ENCODE measurements around the gene CARS2. TPM values are rescaled to one million over a fixed set of nuclear protein-coding genes. Genes with fewer than 3 reads are reported as not detected.
"Not testable (repeated sequence)": the region's sequence is repeated elsewhere in the genome, so short reads cannot be mapped to it uniquely, and the experiment has no call there.

The CARS2 gene
- total RNA-seq, 2 experiments from 2014 or later: 52.1 to 55.8 TPM

GRCh38 chr13:110633776-110634175 lies 72.1 kb downstream of the CARS2 start:
- peaks cover 18% of the 10 kb centered on the region for H3K36me3 Mint-ChIP-seq (ENCODE audit: low read depth)
- POLR2A ChIA-PET: no interaction called here
- CTCF ChIA-PET: no interaction called here
- intact Hi-C loops (cut with DNase I, micrococcal nuclease): no loop called here
- peaks cover 19% of the 10 kb centered on the region for H3K4me1 Mint-ChIP-seq
- H3K27ac Mint-ChIP-seq: no peak overlapping the region
- no peaks in the 10 kb centered on the region for H3K27me3 Mint-ChIP-seq
- H3K9me3 Mint-ChIP-seq (ENCODE audit: low read depth): no peaks in the 10 kb centered on the region
- no peak overlapping the region for H3K4me3 Mint-ChIP-seq
- DNase-seq (no peak), ATAC-seq (no peak)

- H3K27me3 Mint-ChIP-seq; H3K4me3 Mint-ChIP-seq; CTCF ChIA-PET; DNase-seq; intact Hi-C loops (cut with DNase I, micrococcal nuclease); H3K9me3 Mint-ChIP-seq (ENCODE audit: low read depth); POLR2A ChIA-PET; ATAC-seq: not testable (repeated sequence)
- H3K36me3 Mint-ChIP-seq (ENCODE audit: low read depth): peaks cover 24% of the 10 kb centered on the region
- peak overlapping the region; percentile 47 for H3K27ac Mint-ChIP-seq
- peaks cover 24% of the 10 kb centered on the region for H3K4me1 Mint-ChIP-seq
Observed at GRCh38 chr13:110632255-110632654, 73.7 kb downstream of the CARS2 start.

- CTCF ChIA-PET: interaction anchor here (0.6 to 2.0 kb wide), 2 partner anchors 12 to 170 kb away, joined by 3 to 6 read pairs; no protein-coding TSS in a partner anchor
- ATAC-seq (no peak), DNase-seq (no peak)
- Mint-ChIP-seq H3K27ac (peak overlapping the region; percentile 15), H3K27me3 (no peaks in the 10 kb centered on the region), H3K4me1 (peaks cover 24% of the 10 kb centered on the region), H3K4me3 (no peak overlapping the region), H3K9me3 (ENCODE audit: low read depth) (no peaks in the 10 kb centered on the region), H3K36me3 (ENCODE audit: low read depth) (peaks cover 18% of the 10 kb centered on the region)
- intact Hi-C loops (cut with DNase I, micrococcal nuclease): no loop called here
- POLR2A ChIA-PET: no interaction called here
Observed at GRCh38 chr13:110630566-110631119, 75.3 kb downstream of the CARS2 start.

- ATAC-seq (peak; percentile 58), DNase-seq (peak; percentile 62)
- POLR2A ChIA-PET: no interaction called here
- CTCF ChIA-PET: interaction anchor here (2.0 kb wide), 1 partner anchor 11 kb away, joined by 6 read pairs; no protein-coding TSS in a partner anchor
- H3K4me3 Mint-ChIP-seq: no peak overlapping the region
- peak overlapping the region; percentile 47 for H3K27ac Mint-ChIP-seq
- intact Hi-C loops (cut with DNase I, micrococcal nuclease): no loop called here
- H3K9me3 Mint-ChIP-seq (ENCODE audit: low read depth): no peaks in the 10 kb centered on the region
- H3K4me1 Mint-ChIP-seq: peaks cover 24% of the 10 kb centered on the region
- H3K36me3 Mint-ChIP-seq (ENCODE audit: low read depth): peaks cover 18% of the 10 kb centered on the region
- no peaks in the 10 kb centered on the region for H3K27me3 Mint-ChIP-seq
Observed at GRCh38 chr13:110629735-110630134, 76.2 kb downstream of the CARS2 start.

- ATAC-seq (no peak), DNase-seq (no peak)
- intact Hi-C loops (cut with DNase I, micrococcal nuclease): no loop called here
- Mint-ChIP-seq H3K27ac (peak overlapping the region; percentile 47), H3K4me1 (peaks cover 24% of the 10 kb centered on the region), H3K4me3 (no peak overlapping the region), H3K27me3 (no peaks in the 10 kb centered on the region), H3K9me3 (ENCODE audit: low read depth) (no peaks in the 10 kb centered on the region), H3K36me3 (ENCODE audit: low read depth) (peaks cover 18% of the 10 kb centered on the region)
- ChIA-PET CTCF (interaction anchor here (2.0 kb wide), 1 partner anchor 11 kb away, joined by 6 read pairs; no protein-coding TSS in a partner anchor), POLR2A (no interaction called here)
Observed at GRCh38 chr13:110628952-110629701, 76.8 kb downstream of the CARS2 start.

- Mint-ChIP-seq H3K4me3 (no peak overlapping the region), H3K27me3 (no peaks in the 10 kb centered on the region), H3K9me3 (ENCODE audit: low read depth) (no peaks in the 10 kb centered on the region), H3K4me1 (peaks cover 24% of the 10 kb centered on the region), H3K36me3 (ENCODE audit: low read depth) (peaks cover 20% of the 10 kb centered on the region), H3K27ac (peak overlapping the region; percentile 47)
- intact Hi-C loops (cut with DNase I, micrococcal nuclease): no loop called here
- no peak for DNase-seq
- POLR2A ChIA-PET: no interaction called here
- CTCF ChIA-PET: interaction anchor here (2.0 kb wide), 1 partner anchor 10 kb away, joined by 6 read pairs; no protein-coding TSS in a partner anchor
- ATAC-seq: no peak
Observed at GRCh38 chr13:110628477-110628793, 77.5 kb downstream of the CARS2 start.

GRCh38 chr13:110627761-110628476 lies 78.0 kb downstream of the CARS2 start:
- POLR2A ChIA-PET: no interaction called here
- intact Hi-C loops (cut with DNase I, micrococcal nuclease): no loop called here
- CTCF ChIA-PET: no interaction called here
- Mint-ChIP-seq H3K4me1 (peaks cover 24% of the 10 kb centered on the region), H3K27ac (peak overlapping the region; percentile 47), H3K9me3 (ENCODE audit: low read depth) (no peaks in the 10 kb centered on the region), H3K4me3 (no peak overlapping the region), H3K27me3 (no peaks in the 10 kb centered on the region), H3K36me3 (ENCODE audit: low read depth) (peaks cover 25% of the 10 kb centered on the region)
- no peak for ATAC-seq
- no peak for DNase-seq

GRCh38 chr13:110627351-110627750 lies 78.6 kb downstream of the CARS2 start:
- H3K4me1 Mint-ChIP-seq: peaks cover 26% of the 10 kb centered on the region
- H3K36me3 Mint-ChIP-seq (ENCODE audit: low read depth): peaks cover 27% of the 10 kb centered on the region
- intact Hi-C loops (cut with DNase I, micrococcal nuclease): no loop called here
- no peak overlapping the region for H3K4me3 Mint-ChIP-seq
- POLR2A ChIA-PET: no interaction called here
- ATAC-seq: no peak
- no peaks in the 10 kb centered on the region for H3K9me3 Mint-ChIP-seq (ENCODE audit: low read depth)
- H3K27me3 Mint-ChIP-seq: no peaks in the 10 kb centered on the region
- no peak for DNase-seq
- H3K27ac Mint-ChIP-seq: no peak overlapping the region
- CTCF ChIA-PET: no interaction called here

GRCh38 chr13:110626521-110626920 lies 79.4 kb downstream of the CARS2 start:
- POLR2A ChIA-PET: interaction anchor here (0.7 kb wide), 1 partner anchor 596 kb away, joined by 3 read pairs; no protein-coding TSS in a partner anchor
- Mint-ChIP-seq H3K36me3 (ENCODE audit: low read depth) (peaks cover 25% of the 10 kb centered on the region), H3K27me3 (no peaks in the 10 kb centered on the region), H3K9me3 (ENCODE audit: low read depth) (no peaks in the 10 kb centered on the region), H3K4me1 (peaks cover 29% of the 10 kb centered on the region), H3K4me3 (no peak overlapping the region), H3K27ac (no peak overlapping the region)
- intact Hi-C loops (cut with DNase I, micrococcal nuclease): no loop called here
- CTCF ChIA-PET: no interaction called here
- ATAC-seq (no peak), DNase-seq (no peak)

GRCh38 chr13:110625771-110626321 lies 80.1 kb downstream of the CARS2 start:
- Mint-ChIP-seq H3K27ac (no peak overlapping the region), H3K9me3 (ENCODE audit: low read depth) (no peaks in the 10 kb centered on the region), H3K36me3 (ENCODE audit: low read depth) (peaks cover 23% of the 10 kb centered on the region), H3K4me3 (no peak overlapping the region), H3K4me1 (peaks cover 28% of the 10 kb centered on the region), H3K27me3 (no peaks in the 10 kb centered on the region)
- intact Hi-C loops (cut with DNase I, micrococcal nuclease): no loop called here
- ChIA-PET POLR2A (no interaction called here), CTCF (no interaction called here)
- DNase-seq (no peak), ATAC-seq (no peak)

- intact Hi-C loops (cut with DNase I, micrococcal nuclease): no loop called here
- ChIA-PET POLR2A (no interaction called here), CTCF (interaction anchor here (0.7 to 1.2 kb wide), 2 partner anchors 9 to 21 kb away, joined by 3 read pairs; no protein-coding TSS in a partner anchor)
- no peak for ATAC-seq
- no peak overlapping the region for H3K27ac Mint-ChIP-seq
- H3K4me3 Mint-ChIP-seq: no peak overlapping the region
- DNase-seq: no peak
- no peaks in the 10 kb centered on the region for H3K27me3 Mint-ChIP-seq
- H3K9me3 Mint-ChIP-seq (ENCODE audit: low read depth): no peaks in the 10 kb centered on the region
- peaks cover 26% of the 10 kb centered on the region for H3K4me1 Mint-ChIP-seq
- H3K36me3 Mint-ChIP-seq (ENCODE audit: low read depth): peaks cover 21% of the 10 kb centered on the region
Observed at GRCh38 chr13:110624766-110625756, 80.9 kb downstream of the CARS2 start.

All from activated CD4-positive, alpha-beta T cell treated with anti-CD3 and anti-CD28 coated beads for 36 hours (primary cell).